ENCODE results near the gene SMYD1. TPM values are rescaled to one million over a fixed set of nuclear protein-coding genes. Genes with fewer than 3 reads are reported as not detected.

The SMYD1 gene
- total RNA-seq, 6 experiments from 2014 or later, result not detected

GRCh38 chr2:88027697-88028389 is 39.8 kb upstream of the SMYD1 start:
- Mint-ChIP-seq H3K27ac (no peak overlapping the region), H3K4me3 (no peak overlapping the region), H3K36me3 (ENCODE audit: low read depth) (peaks cover 28% of the 10 kb centered on the region), H3K9me3 (no peaks in the 10 kb centered on the region), H3K27me3 (ENCODE audit: insufficient read depth) (no peaks in the 10 kb centered on the region), H3K4me1 (ENCODE audit: low read depth) (peaks cover 5% of the 10 kb centered on the region; the same call in 1 of the 2 replicates)
- no peak for TF ChIP-seq CTCF (IDR thresholded peaks at IDR 0.05)
- DNase-seq, result no peak

GRCh38 chr2:88028931-88029330 is 38.7 kb upstream of the SMYD1 start:
- DNase-seq, result no peak
- no peak overlapping the region for H3K4me3 Mint-ChIP-seq
- TF ChIP-seq CTCF (IDR thresholded peaks at IDR 0.05), result no peak
- H3K27me3 Mint-ChIP-seq (ENCODE audit: insufficient read depth), result no peaks in the 10 kb centered on the region
- H3K9me3 Mint-ChIP-seq, result no peaks in the 10 kb centered on the region
- peaks cover 5% of the 10 kb centered on the region; the same call in 1 of the 2 replicates for H3K4me1 Mint-ChIP-seq (ENCODE audit: low read depth)
- peaks cover 35% of the 10 kb centered on the region for H3K36me3 Mint-ChIP-seq (ENCODE audit: low read depth)
- no peak overlapping the region for H3K27ac Mint-ChIP-seq

GRCh38 chr2:88032070-88032702 is 35.4 kb upstream of the SMYD1 start:
- DNase-seq, result peak; percentile 21
- no peaks in the 10 kb centered on the region for H3K9me3 Mint-ChIP-seq
- H3K27ac Mint-ChIP-seq, result no peak overlapping the region
- H3K4me3 Mint-ChIP-seq, result no peak overlapping the region
- H3K27me3 Mint-ChIP-seq (ENCODE audit: insufficient read depth), result no peaks in the 10 kb centered on the region
- TF ChIP-seq CTCF (IDR thresholded peaks at IDR 0.05), result no peak
- peaks cover 20% of the 10 kb centered on the region for H3K4me1 Mint-ChIP-seq (ENCODE audit: low read depth)
- peaks cover 33% of the 10 kb centered on the region for H3K36me3 Mint-ChIP-seq (ENCODE audit: low read depth)

GRCh38 chr2:88036182-88036581 is 31.4 kb upstream of the SMYD1 start:
- H3K36me3 Mint-ChIP-seq (ENCODE audit: low read depth), result peaks cover 26% of the 10 kb centered on the region
- H3K27ac Mint-ChIP-seq, result peak overlapping the region; percentile 55

GRCh38 chr2:88036606-88037005 is 31.0 kb upstream of the SMYD1 start:
- Mint-ChIP-seq H3K9me3 (no peaks in the 10 kb centered on the region), H3K4me1 (ENCODE audit: low read depth) (peaks cover 56% of the 10 kb centered on the region), H3K4me3 (no peak overlapping the region; the same call in 1 of the 2 replicates), H3K27ac (peak overlapping the region; percentile 55; the same call in 1 of the 2 replicates), H3K36me3 (ENCODE audit: low read depth) (peaks cover 26% of the 10 kb centered on the region), H3K27me3 (ENCODE audit: insufficient read depth) (no peaks in the 10 kb centered on the region)
- no peak for TF ChIP-seq CTCF (IDR thresholded peaks at IDR 0.05)
- DNase-seq, result no peak

More at GRCh38 chr2:88036182-88036581, 31.4 kb upstream of the SMYD1 start:
- Mint-ChIP-seq H3K4me1 (ENCODE audit: low read depth) (peaks cover 53% of the 10 kb centered on the region), H3K4me3 (peak overlapping the region; percentile 36; the same call in 1 of the 2 replicates), H3K27me3 (ENCODE audit: insufficient read depth) (no peaks in the 10 kb centered on the region), H3K9me3 (no peaks in the 10 kb centered on the region)
- no peak for TF ChIP-seq CTCF (IDR thresholded peaks at IDR 0.05)
- DNase-seq, result no peak

Data from HFFc6 (cell line).